ENCODE measurements around the gene SERPINA1.

DNA sequence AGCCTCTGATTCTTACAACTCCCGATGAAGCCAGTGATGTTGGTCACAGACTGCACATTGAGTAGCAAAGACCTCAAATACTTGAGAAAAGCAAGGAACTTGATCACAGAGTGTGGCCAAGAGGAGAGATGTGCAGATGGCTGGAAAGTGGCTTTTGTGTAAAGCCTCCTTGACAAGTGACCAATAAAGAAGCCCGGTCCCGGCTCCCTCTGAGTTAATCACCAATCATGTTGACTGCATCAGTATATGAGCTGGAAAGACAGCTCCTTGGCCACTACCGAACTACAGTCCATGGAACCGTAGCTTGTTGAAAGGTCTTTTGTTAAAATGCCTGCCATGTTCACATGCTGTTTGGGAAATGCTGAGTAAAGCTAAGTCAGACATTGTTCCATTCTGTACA lies 41.6 kb downstream of the SERPINA1 start:
- TF ChIP-seq, protein P1, sequence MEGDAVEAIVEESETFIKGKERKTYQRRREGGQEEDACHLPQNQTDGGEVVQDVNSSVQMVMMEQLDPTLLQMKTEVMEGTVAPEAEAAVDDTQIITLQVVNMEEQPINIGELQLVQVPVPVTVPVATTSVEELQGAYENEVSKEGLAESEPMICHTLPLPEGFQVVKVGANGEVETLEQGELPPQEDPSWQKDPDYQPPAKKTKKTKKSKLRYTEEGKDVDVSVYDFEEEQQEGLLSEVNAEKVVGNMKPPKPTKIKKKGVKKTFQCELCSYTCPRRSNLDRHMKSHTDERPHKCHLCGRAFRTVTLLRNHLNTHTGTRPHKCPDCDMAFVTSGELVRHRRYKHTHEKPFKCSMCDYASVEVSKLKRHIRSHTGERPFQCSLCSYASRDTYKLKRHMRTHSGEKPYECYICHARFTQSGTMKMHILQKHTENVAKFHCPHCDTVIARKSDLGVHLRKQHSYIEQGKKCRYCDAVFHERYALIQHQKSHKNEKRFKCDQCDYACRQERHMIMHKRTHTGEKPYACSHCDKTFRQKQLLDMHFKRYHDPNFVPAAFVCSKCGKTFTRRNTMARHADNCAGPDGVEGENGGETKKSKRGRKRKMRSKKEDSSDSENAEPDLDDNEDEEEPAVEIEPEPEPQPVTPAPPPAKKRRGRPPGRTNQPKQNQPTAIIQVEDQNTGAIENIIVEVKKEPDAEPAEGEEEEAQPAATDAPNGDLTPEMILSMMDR (IDR thresholded peaks at IDR 0.05; ENCODE audit: borderline replicate concordance, extremely low read depth, low read length, poor library complexity, severe bottlenecking): no peak
- TF ChIP-seq EZH2 (IDR thresholded peaks at IDR 0.05; ENCODE audit: borderline replicate concordance, low read depth, low read length, severe bottlenecking): no peak

Data from DND-41 (cell line).